GM20000 (cell line): Measurements from ENCODE around the gene PAPPA.

Experiments used
- DNase-seq: peaks from one replicate; pipeline ENCODE4 v3.0.0; 2012; ENCODE audit warnings: low spot score
- TF ChIP-seq, protein P1 (sequence below): IDR thresholded peaks from 2 replicates; pipeline ENCODE4 v1.5.1; 2012; ENCODE audit warnings: mild to moderate bottlenecking, control low read depth; ENCODE audit errors: extremely low read depth, missing control alignments

PAPPA gene

DNA sequence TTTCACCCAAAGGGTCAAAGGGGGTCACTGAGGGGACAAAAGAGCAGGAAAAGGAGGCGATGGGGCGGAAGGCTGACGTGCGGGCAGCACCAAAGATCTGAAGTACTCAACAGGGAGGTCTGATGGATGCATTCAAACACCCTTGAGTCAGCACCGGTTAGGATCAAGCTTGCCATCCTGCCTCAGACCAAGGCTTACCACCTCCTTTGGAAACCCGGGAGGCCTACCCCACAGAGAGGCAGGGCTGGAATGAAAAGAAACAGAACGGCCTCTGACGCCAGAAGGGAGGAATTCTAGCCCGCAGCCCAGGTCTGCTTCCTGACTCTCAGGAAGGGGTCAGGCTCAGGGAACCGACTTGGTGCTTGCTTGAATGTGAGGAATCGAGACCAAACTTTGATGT, 125.6 kb downstream of the PAPPA start:
- TF ChIP-seq, protein P1, sequence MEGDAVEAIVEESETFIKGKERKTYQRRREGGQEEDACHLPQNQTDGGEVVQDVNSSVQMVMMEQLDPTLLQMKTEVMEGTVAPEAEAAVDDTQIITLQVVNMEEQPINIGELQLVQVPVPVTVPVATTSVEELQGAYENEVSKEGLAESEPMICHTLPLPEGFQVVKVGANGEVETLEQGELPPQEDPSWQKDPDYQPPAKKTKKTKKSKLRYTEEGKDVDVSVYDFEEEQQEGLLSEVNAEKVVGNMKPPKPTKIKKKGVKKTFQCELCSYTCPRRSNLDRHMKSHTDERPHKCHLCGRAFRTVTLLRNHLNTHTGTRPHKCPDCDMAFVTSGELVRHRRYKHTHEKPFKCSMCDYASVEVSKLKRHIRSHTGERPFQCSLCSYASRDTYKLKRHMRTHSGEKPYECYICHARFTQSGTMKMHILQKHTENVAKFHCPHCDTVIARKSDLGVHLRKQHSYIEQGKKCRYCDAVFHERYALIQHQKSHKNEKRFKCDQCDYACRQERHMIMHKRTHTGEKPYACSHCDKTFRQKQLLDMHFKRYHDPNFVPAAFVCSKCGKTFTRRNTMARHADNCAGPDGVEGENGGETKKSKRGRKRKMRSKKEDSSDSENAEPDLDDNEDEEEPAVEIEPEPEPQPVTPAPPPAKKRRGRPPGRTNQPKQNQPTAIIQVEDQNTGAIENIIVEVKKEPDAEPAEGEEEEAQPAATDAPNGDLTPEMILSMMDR: no peak
- DNase-seq: no peak

DNA sequence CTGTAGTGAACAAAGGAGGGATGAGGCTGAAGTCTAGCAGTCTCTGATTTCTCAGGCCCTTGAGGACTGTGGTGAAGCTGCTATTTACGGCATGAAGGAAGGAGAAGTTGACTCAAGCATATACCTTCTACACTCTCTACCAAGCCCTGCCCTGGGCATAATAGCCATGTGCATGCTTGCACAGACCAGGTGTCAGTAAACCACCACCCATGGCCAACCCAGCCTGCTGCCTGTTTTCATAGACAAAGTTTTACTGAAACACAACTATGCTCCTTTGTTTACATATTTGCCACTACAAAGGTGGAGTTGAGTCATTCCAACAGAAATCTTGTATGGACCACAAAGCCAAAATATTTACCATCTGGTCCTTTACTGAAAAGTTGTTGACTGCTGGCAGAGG, 126.9 kb downstream of the PAPPA start:
- DNase-seq: no peak
- TF ChIP-seq, protein P1: no peak

GRCh38 chr9:116282597-116282996, 129.0 kb downstream of the PAPPA start:
- DNase-seq: no peak
- TF ChIP-seq, protein P1: no peak

- TF ChIP-seq, protein P1: no peak
- DNase-seq: no peak
These were observed 130.9 kb downstream of the PAPPA start for GRCh38 chr9:116284518-116284917.

DNA sequence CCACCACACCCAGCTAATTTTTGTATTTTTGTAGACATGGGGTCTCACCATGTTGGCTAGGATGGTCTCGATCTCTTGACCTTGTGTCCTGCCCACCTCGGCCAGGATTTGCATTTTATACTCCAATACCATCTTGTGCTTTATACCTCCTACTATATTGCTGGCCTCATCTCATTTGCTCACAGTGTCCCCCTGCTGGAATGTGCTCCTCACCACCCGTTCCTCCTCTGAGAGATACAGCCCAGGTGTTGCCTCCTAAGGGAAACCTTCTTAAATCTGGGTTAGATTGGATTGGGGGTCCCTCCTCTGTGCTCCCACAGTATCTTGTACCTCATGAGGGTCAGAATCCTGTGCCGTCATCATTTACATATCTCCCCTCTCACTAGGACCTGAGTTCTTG, 131.7 kb downstream of the PAPPA start:
- DNase-seq: no peak
- TF ChIP-seq, protein P1: no peak

GRCh38 chr9:116286297-116286696, 132.7 kb downstream of the PAPPA start:
- no peak for DNase-seq
- TF ChIP-seq, protein P1: no peak

DNA sequence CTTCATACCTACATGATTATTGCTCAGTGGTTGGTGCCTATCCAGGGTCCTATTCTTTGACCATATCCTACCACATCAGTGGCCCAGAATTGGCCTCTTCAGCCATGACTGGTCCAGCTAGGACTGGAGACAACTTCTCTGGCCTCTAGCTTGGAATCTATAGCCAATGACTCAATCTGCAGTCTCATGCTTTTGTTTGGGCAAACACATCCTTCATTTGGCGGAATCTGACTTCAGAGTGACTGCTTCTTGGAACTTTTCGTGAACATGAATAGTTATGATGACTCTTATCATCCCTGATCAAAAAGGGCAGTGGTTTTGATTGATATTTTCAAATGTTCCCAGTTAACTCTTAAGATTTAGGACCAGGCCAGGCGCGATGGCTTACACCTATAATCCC, 134.1 kb downstream of the PAPPA start:
- TF ChIP-seq, protein P1: no peak
- no peak for DNase-seq

- DNase-seq: no peak
- TF ChIP-seq, protein P1: no peak
These were observed 135.1 kb downstream of the PAPPA start for GRCh38 chr9:116288658-116289057.
